Measurements from ENCODE around the gene CA10. TPM values are rescaled to one million over a fixed set of nuclear protein-coding genes. Genes with fewer than 3 reads are reported as not detected.

Gene CA10
- polyA plus RNA-seq, 1 donor (not counting 4 experiments of a cell fraction or from before 2014, with no cell fraction given): 2.9 TPM

- no peaks in the 10 kb centered on the region for H3K79me2 ChIP-seq (ENCODE audit: control insufficient read depth, insufficient read depth, low read length)
- peaks cover 5% of the 10 kb centered on the region for H3K9me3 ChIP-seq (ENCODE audit: control insufficient read depth, low read depth, low read length)
- no peak overlapping the region for H3K27ac ChIP-seq (ENCODE audit: control insufficient read depth, insufficient read depth, low read length)
- dilution Hi-C loops (cut with MboI; ENCODE audit: extremely low pct_ligation_motif_present, low sequenced_read_pairs): no loop called here
- DNase-seq (ENCODE audit: low read depth, low spot score) (no peak), FAIRE-seq (no peak)
- no peaks in the 10 kb centered on the region for H3K36me3 ChIP-seq (ENCODE audit: control insufficient read depth in 2 of 2, extremely low read depth in 1 of 2, insufficient read depth in 2 of 2, low read length in 2 of 2)
- H3K4me2 ChIP-seq (ENCODE audit: control insufficient read depth, extremely low read depth, insufficient read depth, low read depth, low read length): no peak overlapping the region
- no peak overlapping the region for H2AFZ ChIP-seq (ENCODE audit: control insufficient read depth, low read length)
- no peaks in the 10 kb centered on the region for H4K20me1 ChIP-seq (ENCODE audit: control insufficient read depth, extremely low read depth, insufficient read depth, low read length)
- TF ChIP-seq CTCF (optimal IDR thresholded peaks at IDR 0.05 in 1 of 3, IDR thresholded peaks at IDR 0.05 in 1 of 3, conservative IDR thresholded peaks at IDR 0.05 in 1 of 3; ENCODE audit: extremely low read depth in 1 of 3, insufficient read depth in 2 of 3, low read length in 3 of 3) (no peak), EZH2 (IDR thresholded peaks at IDR 0.05; ENCODE audit: low read length) (no peak)
- no peak overlapping the region for H3K4me3 ChIP-seq (ENCODE audit: control insufficient read depth in 2 of 3, extremely low read depth in 1 of 3, insufficient read depth in 2 of 3, low read depth in 1 of 3, low read length in 3 of 3)
- H3K9me1 ChIP-seq (ENCODE audit: control insufficient read depth, extremely low read depth, insufficient read depth, low read length): no peaks in the 10 kb centered on the region
- H3K27me3 ChIP-seq (ENCODE audit: control insufficient read depth, extremely low read depth, insufficient read depth, low read length): no peaks in the 10 kb centered on the region
- H3K4me1 ChIP-seq (ENCODE audit: control insufficient read depth, extremely low read depth, insufficient read depth, low read length): no peaks in the 10 kb centered on the region
- H3K9ac ChIP-seq (ENCODE audit: control insufficient read depth, extremely low read depth, insufficient read depth, low read length): no peak overlapping the region
Observed at GRCh38 chr17:51957786-51958185, 200.7 kb downstream of the CA10 start.

GRCh38 chr17:51955245-51955644 lies 203.3 kb downstream of the CA10 start:
- no peak overlapping the region for H3K9ac ChIP-seq (ENCODE audit: control insufficient read depth, extremely low read depth, insufficient read depth, low read length)
- H3K36me3 ChIP-seq (ENCODE audit: control insufficient read depth in 2 of 2, extremely low read depth in 1 of 2, insufficient read depth in 2 of 2, low read length in 2 of 2): no peaks in the 10 kb centered on the region
- H3K79me2 ChIP-seq (ENCODE audit: control insufficient read depth, insufficient read depth, low read length): no peaks in the 10 kb centered on the region
- no peaks in the 10 kb centered on the region for H3K4me1 ChIP-seq (ENCODE audit: control insufficient read depth, extremely low read depth, insufficient read depth, low read length)
- H3K9me1 ChIP-seq (ENCODE audit: control insufficient read depth, extremely low read depth, insufficient read depth, low read length): no peaks in the 10 kb centered on the region
- no peak for DNase-seq (ENCODE audit: low read depth, low spot score)
- H3K4me2 ChIP-seq (ENCODE audit: control insufficient read depth, extremely low read depth, insufficient read depth, low read depth, low read length): no peak overlapping the region
- H4K20me1 ChIP-seq (ENCODE audit: control insufficient read depth, extremely low read depth, insufficient read depth, low read length): no peaks in the 10 kb centered on the region
- TF ChIP-seq EZH2 (IDR thresholded peaks at IDR 0.05; ENCODE audit: low read length): no peak
- TF ChIP-seq CTCF (optimal IDR thresholded peaks at IDR 0.05 in 1 of 3, IDR thresholded peaks at IDR 0.05 in 1 of 3, conservative IDR thresholded peaks at IDR 0.05 in 1 of 3; ENCODE audit: extremely low read depth in 1 of 3, insufficient read depth in 2 of 3, low read length in 3 of 3): no peak
- H3K27ac ChIP-seq (ENCODE audit: control insufficient read depth, insufficient read depth, low read length): no peak overlapping the region
- no peak overlapping the region for H3K4me3 ChIP-seq (ENCODE audit: control insufficient read depth in 2 of 3, extremely low read depth in 1 of 3, insufficient read depth in 2 of 3, low read depth in 1 of 3, low read length in 3 of 3)
- dilution Hi-C loops (cut with MboI; ENCODE audit: extremely low pct_ligation_motif_present, low sequenced_read_pairs): no loop called here
- FAIRE-seq: no peak
- H3K9me3 ChIP-seq (ENCODE audit: control insufficient read depth, low read depth, low read length): no peaks in the 10 kb centered on the region
- no peaks in the 10 kb centered on the region for H3K27me3 ChIP-seq (ENCODE audit: control insufficient read depth, extremely low read depth, insufficient read depth, low read length)
- no peak overlapping the region for H2AFZ ChIP-seq (ENCODE audit: control insufficient read depth, low read length)

Data from keratinocyte (primary cell).